MM.1S (cell line): ENCODE data around the gene MAML1.

Experiments
- DNase-seq: peaks from one replicate; pipeline ENCODE4 v3.0.0-alpha.2; 2015
- H2AFZ ChIP-seq: fragments of 300-600 bp; sonication (generic); 2 replicates; pipeline ENCODE4 v1.6.0; 2016; ENCODE audit warnings: antibody characterized with exemption, low read length
- H3F3A ChIP-seq: fragments of 300-600 bp; sonication (generic); 2 replicates; pipeline ENCODE4 v1.6.1; 2016; ENCODE audit warnings: mild to moderate bottlenecking, antibody characterized with exemption, low read length, moderate library complexity, mixed read lengths; ENCODE audit not compliant: insufficient read depth
- H3K27ac ChIP-seq: fragments of 300-600 bp; sonication (generic); 2 replicates; pipeline ENCODE4 v1.5.1; 2016; ENCODE audit warnings: mild to moderate bottlenecking, low read length
- H3K27me3 ChIP-seq: fragments of 300-600 bp; sonication (generic); replicated peaks from 2 replicates; pipeline ENCODE4 v1.6.0; 2016; ENCODE audit warnings: low read length; ENCODE audit not compliant: insufficient read depth
- H3K36me3 ChIP-seq: fragments of 300-600 bp; sonication (generic); replicated peaks from 2 replicates; pipeline ENCODE4 v1.6.1; 2016; ENCODE audit warnings: mild to moderate bottlenecking, low read length, mixed read lengths; ENCODE audit not compliant: insufficient read depth
- H3K4me1 ChIP-seq: fragments of 300-600 bp; sonication (generic); 2 replicates; pipeline ENCODE4 v1.6.1; 2016; ENCODE audit warnings: low read length, mixed read lengths
- H3K4me2 ChIP-seq: fragments of 300-600 bp; sonication (generic); 2 replicates; pipeline ENCODE4 v1.6.0; 2016; ENCODE audit warnings: low read depth, low read length
- H3K4me3 ChIP-seq: fragments of 300-600 bp; sonication (generic); 2 replicates; pipeline ENCODE4 v1.5.1; 2016; ENCODE audit warnings: low read length, mixed read lengths
- H3K79me2 ChIP-seq: fragments of 300-600 bp; sonication (generic); 2 replicates; pipeline ENCODE4 v1.6.1; 2016; ENCODE audit warnings: mixed run types, low read length, mixed read lengths
- H3K9ac ChIP-seq: fragments of 300-600 bp; sonication (generic); 2 replicates; pipeline ENCODE4 v1.6.1; 2016; ENCODE audit warnings: low read length, mixed read lengths
- H3K9me2 ChIP-seq: fragments of 300-600 bp; sonication (generic); replicated peaks from 2 replicates; pipeline ENCODE4 v1.6.1; 2016; ENCODE audit warnings: mild to moderate bottlenecking, low read length, mixed read lengths; ENCODE audit not compliant: insufficient read depth
- H3K9me3 ChIP-seq: fragments of 300-600 bp; sonication (generic); replicated peaks from 2 replicates; pipeline ENCODE4 v1.6.1; 2016; ENCODE audit warnings: mild to moderate bottlenecking, low read length, mixed read lengths; ENCODE audit not compliant: insufficient read depth
- H4K20me1 ChIP-seq: fragments of 300-600 bp; sonication (generic); 2 replicates; pipeline ENCODE4 v1.6.1; 2016; ENCODE audit warnings: mild to moderate bottlenecking, low read length, moderate library complexity, mixed read lengths; ENCODE audit not compliant: insufficient read depth
- CTCF ChIP-seq: fragments of 300-600 bp; sonication (generic); IDR thresholded peaks from 2 replicates; pipeline ENCODE4 v1.5.1; 2016; ENCODE audit warnings: antibody characterized with exemption, low read length, mixed read lengths
- EZH2 ChIP-seq: fragments of 300-600 bp; sonication (generic); optimal IDR thresholded peaks from 2 replicates; pipeline ENCODE3; 2017; ENCODE audit warnings: low read depth, mild to moderate bottlenecking, antibody characterized with exemption, low read length, mixed read lengths
- EZH2phosphoT487 ChIP-seq: fragments of 300-600 bp; sonication (generic); IDR thresholded peaks from 2 replicates; pipeline ENCODE4 v1.6.1; 2018; ENCODE audit warnings: antibody characterized with exemption, low read length

MAML1 gene

GRCh38 chr5:179780362-179780761 lies 47.7 kb downstream of the MAML1 start:
- no peaks in the 10 kb centered on the region for H3K9me2 ChIP-seq
- H3K36me3 ChIP-seq = no peaks in the 10 kb centered on the region
- H3K79me2 ChIP-seq = no peaks in the 10 kb centered on the region
- no peak overlapping the region for H3K9ac ChIP-seq
- H2AFZ ChIP-seq = no peak overlapping the region
- no peaks in the 10 kb centered on the region for H3K4me1 ChIP-seq
- H3K9me3 ChIP-seq = no peaks in the 10 kb centered on the region
- H3K27me3 ChIP-seq = no peaks in the 10 kb centered on the region
- no peak overlapping the region for H3K4me2 ChIP-seq
- no peak overlapping the region for H3K27ac ChIP-seq
- TF ChIP-seq EZH2phosphoT487 (no peak), EZH2 (no peak), CTCF (no peak)
- no peak for DNase-seq
- H3K4me3 ChIP-seq = no peak overlapping the region
- H4K20me1 ChIP-seq = no peaks in the 10 kb centered on the region
- H3F3A ChIP-seq = no peaks in the 10 kb centered on the region

GRCh38 chr5:179781846-179782245 lies 49.2 kb downstream of the MAML1 start:
- Histone ChIP-seq H4K20me1 (no peaks in the 10 kb centered on the region), H3K4me3 (no peak overlapping the region), H3K79me2 (no peaks in the 10 kb centered on the region), H3K36me3 (no peaks in the 10 kb centered on the region), H3K27ac (no peak overlapping the region), H3K4me1 (no peaks in the 10 kb centered on the region), H3K9me3 (no peaks in the 10 kb centered on the region), H3F3A (no peaks in the 10 kb centered on the region), H3K4me2 (no peak overlapping the region), H3K9me2 (no peaks in the 10 kb centered on the region), H2AFZ (no peak overlapping the region), H3K27me3 (no peaks in the 10 kb centered on the region), H3K9ac (no peak overlapping the region)
- DNase-seq = no peak
- TF ChIP-seq EZH2phosphoT487 (no peak), CTCF (no peak), EZH2 (no peak)

- no peak for DNase-seq
- no peaks in the 10 kb centered on the region for H3K79me2 ChIP-seq
- no peaks in the 10 kb centered on the region for H3K9me2 ChIP-seq
- H3K27me3 ChIP-seq = no peaks in the 10 kb centered on the region
- H3K27ac ChIP-seq = no peak overlapping the region
- no peak overlapping the region for H3K9ac ChIP-seq
- peaks cover 2% of the 10 kb centered on the region; the same call in 1 of the 2 replicates for H3F3A ChIP-seq
- H3K36me3 ChIP-seq = no peaks in the 10 kb centered on the region
- H3K4me3 ChIP-seq = no peak overlapping the region
- H3K4me1 ChIP-seq = peaks cover 5% of the 10 kb centered on the region; the same call in 1 of the 2 replicates
- TF ChIP-seq EZH2phosphoT487 = no peak
- no peak for TF ChIP-seq CTCF
- no peak for TF ChIP-seq EZH2
- no peaks in the 10 kb centered on the region for H3K9me3 ChIP-seq
- H3K4me2 ChIP-seq = no peak overlapping the region
- no peaks in the 10 kb centered on the region for H4K20me1 ChIP-seq
- no peak overlapping the region for H2AFZ ChIP-seq
Measured at GRCh38 chr5:179783128-179783527, 50.5 kb downstream of the MAML1 start.
